Measurements from ENCODE around the gene CTSD.

DNA sequence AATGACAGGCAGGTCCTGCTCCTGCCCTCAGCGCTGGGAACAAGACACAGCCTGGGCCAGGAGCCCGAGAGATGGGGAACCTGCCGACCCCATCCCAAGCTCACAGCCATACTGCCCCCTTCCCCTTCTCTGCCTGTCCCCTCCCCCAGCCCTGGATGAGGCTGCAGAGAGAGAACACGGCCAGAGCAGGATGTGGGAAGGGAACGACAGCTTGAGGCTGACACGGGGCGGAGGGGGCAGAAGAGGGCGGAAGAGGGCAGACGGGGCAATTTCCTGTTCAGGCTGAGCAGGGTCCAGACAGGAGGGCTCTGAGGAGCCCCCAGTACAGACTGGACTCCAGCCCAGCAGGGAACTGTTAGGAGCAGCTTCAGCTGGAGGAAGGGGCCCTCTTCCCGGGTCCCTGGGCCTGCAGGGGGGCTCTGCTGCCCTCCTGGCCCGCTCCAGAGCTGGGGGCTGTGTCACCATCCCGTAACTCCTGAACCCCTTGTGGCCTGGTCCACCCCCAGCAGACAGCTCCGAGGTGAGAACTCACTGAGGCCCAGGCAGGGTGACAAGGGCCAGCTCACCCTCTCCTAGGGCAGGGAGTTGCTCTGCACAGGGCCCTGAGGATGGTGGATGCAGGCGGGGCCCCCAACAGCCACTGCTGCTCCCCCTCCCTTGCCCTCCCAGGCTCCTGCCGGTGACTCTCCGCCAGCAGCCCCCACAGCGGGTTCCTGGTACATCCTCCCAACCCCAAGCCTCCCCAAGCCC lies 5.7 kb downstream of the CTSD start:
- no peak for TF ChIP-seq POLR2AphosphoS5 (IDR thresholded peaks at IDR 0.05; ENCODE audit: low read depth, low read length)
- TF ChIP-seq, protein P1, sequence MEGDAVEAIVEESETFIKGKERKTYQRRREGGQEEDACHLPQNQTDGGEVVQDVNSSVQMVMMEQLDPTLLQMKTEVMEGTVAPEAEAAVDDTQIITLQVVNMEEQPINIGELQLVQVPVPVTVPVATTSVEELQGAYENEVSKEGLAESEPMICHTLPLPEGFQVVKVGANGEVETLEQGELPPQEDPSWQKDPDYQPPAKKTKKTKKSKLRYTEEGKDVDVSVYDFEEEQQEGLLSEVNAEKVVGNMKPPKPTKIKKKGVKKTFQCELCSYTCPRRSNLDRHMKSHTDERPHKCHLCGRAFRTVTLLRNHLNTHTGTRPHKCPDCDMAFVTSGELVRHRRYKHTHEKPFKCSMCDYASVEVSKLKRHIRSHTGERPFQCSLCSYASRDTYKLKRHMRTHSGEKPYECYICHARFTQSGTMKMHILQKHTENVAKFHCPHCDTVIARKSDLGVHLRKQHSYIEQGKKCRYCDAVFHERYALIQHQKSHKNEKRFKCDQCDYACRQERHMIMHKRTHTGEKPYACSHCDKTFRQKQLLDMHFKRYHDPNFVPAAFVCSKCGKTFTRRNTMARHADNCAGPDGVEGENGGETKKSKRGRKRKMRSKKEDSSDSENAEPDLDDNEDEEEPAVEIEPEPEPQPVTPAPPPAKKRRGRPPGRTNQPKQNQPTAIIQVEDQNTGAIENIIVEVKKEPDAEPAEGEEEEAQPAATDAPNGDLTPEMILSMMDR (IDR thresholded peaks at IDR 0.05 in 2 of 3, conservative IDR thresholded peaks at IDR 0.05 in 1 of 3; ENCODE audit: borderline replicate concordance in 1 of 3, insufficient read depth in 1 of 3, low read depth in 2 of 3, low read length in 2 of 3): no peak
- TF ChIP-seq, protein P2, sequence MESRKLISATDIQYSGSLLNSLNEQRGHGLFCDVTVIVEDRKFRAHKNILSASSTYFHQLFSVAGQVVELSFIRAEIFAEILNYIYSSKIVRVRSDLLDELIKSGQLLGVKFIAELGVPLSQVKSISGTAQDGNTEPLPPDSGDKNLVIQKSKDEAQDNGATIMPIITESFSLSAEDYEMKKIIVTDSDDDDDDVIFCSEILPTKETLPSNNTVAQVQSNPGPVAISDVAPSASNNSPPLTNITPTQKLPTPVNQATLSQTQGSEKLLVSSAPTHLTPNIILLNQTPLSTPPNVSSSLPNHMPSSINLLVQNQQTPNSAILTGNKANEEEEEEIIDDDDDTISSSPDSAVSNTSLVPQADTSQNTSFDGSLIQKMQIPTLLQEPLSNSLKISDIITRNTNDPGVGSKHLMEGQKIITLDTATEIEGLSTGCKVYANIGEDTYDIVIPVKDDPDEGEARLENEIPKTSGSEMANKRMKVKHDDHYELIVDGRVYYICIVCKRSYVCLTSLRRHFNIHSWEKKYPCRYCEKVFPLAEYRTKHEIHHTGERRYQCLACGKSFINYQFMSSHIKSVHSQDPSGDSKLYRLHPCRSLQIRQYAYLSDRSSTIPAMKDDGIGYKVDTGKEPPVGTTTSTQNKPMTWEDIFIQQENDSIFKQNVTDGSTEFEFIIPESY (IDR thresholded peaks at IDR 0.05; ENCODE audit: extremely low read depth, insufficient replicate concordance, low read length): no peak
- TF ChIP-seq POLR2A (IDR thresholded peaks at IDR 0.05; ENCODE audit: borderline replicate concordance, extremely low read depth, insufficient read depth, insufficient read length): no peak

Measured in HCT116 (cell line).